HG02981 (cell line): ENCODE results near the gene C1QL1.

Source experiments
- ATAC-seq: cut with Tn5 transposase; IDR thresholded peaks from one replicate; pipeline ENCODE4 v1.9.1; 2021; ENCODE audit warnings: mild to moderate bottlenecking, moderate library complexity; ENCODE audit not compliant: unreplicated experiment

The C1QL1 gene

DNA sequence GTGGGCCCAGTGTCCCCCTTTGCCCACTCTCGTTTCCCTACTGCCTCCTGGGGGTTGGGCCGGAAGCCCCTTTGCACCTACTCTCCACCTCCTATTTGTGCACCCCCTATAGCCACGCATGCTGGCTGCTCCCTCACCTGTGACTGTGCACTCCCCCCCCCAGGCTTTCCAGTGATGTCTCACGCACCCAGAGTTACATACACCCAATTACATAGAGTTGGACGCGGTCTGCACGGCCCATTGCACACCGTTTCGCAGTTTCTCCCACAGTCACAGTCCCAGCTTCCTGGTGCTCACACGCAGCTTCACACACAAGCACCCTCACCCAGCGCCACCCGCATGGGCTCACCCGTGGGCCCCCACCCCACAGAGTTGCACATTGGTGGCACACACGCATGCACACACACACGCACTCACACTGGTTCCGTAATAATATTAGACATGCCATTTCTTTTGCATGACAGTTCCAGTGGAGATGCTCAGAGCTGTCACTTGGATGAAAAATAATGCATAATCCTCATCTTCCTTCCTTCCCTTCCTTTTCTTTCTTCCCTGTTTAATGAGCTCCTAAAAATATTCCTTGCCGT, 21.5 kb upstream of the C1QL1 start:
- no peak for ATAC-seq

DNA sequence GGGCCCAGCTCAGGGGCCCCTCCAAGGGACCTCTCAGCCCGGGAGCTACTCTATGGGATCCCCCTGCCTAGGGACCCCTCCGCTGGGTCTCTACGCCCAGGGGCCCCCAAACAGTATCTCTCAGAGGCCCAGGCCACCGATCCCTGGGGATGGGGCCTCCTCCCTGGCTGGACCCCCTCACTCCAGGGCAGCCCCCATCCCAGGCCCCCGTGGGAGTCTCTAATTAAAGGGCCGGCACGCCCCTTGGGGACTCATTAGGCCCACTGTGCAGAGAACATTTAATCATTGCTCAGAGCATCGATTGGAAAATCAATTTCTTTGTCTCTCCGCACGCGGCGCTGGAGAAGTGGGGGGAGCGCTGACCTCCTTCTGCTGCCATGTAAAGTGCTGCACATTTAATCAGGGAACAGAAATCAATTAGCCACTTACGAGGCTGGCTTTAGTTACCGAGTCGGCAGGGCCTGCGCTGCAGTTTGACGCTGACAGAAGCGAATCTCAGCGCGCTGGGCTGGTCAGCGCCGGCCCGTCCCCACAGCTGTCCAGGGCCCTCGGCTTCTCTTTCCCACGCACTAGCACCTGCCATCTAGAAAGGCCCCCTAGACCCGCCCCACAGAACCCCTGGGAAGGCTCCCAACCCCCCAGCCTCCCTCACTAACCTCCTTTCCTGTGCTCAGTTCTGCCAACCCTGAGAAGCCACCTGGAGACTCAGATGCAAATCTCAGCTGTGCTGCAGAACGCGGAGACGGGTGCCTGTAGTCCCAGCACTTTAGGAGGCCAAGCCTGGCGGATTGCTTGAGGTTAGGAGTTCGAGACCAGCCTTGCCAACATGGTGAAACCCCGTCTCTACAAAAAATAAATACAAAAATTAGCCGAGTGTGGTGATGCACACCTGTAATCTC, 20.2 kb upstream of the C1QL1 start:
- no peak for ATAC-seq

- no peak for ATAC-seq
Observed at GRCh38 chr17:44983563-44983962, 15.5 kb upstream of the C1QL1 start.

GRCh38 chr17:44982113-44982702, 14.1 kb upstream of the C1QL1 start:
- no peak for ATAC-seq

DNA sequence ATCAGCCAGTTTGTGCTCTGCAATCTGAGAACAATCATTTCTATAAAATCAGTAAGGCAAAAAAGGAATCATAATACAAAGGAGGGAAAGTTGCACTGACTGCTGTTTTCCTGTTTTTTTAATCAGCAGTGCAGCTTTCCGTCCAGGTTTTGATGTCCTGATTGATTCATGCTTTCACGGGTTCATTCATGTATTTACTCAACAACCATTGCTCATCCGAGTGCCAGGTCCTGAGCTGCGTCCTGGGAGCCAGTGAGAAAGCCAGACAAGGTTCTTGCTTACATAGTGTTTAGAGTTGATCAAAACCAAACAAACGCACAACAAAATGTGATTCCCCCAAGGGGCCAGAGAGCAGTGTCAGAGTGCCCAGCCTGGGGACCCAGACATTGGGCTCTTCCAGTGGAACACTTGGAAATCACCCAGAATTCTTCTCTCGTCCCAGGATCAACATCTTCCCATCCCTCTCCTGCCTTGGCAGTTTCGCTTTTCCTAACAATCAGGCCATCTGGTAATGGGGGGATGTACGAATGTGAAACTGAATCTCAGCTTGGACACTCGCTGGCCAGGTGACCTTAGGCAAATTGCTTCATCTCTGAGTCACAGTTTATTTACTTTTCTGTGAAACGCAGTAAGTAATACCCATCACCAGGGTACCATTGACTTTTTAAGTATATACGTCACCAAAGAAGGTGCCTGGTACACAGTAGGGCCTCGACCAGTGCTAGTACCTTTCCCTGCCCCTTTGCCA, 13.3 kb upstream of the C1QL1 start:
- no peak for ATAC-seq

DNA sequence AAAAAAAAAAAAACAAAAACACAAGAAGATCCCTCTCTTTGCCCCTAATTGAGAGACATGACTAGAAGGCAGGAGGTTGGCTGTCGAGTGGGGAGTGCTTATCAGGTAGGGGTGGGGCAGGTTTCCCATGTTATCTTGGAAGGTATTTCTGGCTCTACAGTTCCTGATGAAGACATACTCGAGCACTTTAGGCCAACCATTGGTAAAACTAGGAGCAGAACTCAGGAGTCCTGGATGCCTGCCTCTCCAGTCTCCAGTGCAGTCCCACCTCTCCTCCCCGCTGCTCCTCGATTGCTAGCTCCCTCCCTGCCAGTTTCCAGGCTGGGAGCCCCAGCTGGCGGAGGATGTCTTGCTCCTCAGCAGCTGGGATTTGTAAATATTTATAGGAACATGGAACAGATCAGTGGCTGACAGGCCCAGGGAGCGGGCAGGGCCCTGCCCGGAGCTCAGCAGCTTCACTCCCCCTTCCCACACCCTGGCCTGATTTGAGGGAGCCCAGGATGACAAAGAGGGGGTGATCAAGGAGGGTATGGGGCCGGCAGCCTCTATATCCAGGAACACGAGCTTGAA, 11.4 kb upstream of the C1QL1 start:
- ATAC-seq, result no peak

DNA sequence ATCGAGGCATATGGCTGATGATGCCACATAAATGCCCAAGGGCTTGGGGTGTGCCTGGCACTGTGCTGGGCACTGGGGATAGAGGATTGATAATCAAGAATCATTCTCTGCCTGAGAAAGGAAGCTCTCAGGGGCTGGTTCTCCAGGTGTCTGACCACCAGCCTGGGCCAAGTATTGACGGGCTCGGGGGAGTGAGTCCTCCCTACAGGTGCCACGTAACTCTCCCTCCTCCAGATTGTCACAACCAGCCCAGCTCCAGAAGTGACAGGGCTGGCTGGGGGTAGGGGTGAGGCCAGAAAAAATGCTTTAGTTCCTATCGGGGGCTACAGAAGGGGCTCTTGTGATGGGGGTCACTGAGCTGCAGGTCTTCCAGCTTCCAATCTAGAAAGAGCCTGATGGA, 10.7 kb upstream of the C1QL1 start:
- no peak for ATAC-seq

GRCh38 chr17:44977814-44978550, 9.9 kb upstream of the C1QL1 start:
- ATAC-seq, result no peak

DNA sequence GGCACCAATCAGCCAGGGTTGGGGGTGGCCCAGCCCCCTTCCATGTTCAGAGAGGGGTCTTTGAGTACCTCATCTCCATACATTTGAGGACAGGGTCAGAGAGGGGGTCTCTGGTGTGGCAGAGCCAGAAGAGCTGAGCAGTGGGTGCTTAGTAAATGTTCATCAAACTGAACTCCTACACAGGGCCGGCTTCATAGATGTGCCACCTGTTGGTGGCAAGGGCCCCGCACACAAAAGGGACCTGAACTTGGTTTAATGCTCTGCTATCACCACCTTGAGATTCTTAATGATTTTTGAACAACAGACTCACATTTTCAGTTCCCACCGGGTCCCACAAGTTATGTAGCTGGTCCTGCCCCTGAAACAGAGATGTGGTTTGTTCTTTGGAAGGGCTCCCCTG, 9.0 kb upstream of the C1QL1 start:
- ATAC-seq, result no peak

DNA sequence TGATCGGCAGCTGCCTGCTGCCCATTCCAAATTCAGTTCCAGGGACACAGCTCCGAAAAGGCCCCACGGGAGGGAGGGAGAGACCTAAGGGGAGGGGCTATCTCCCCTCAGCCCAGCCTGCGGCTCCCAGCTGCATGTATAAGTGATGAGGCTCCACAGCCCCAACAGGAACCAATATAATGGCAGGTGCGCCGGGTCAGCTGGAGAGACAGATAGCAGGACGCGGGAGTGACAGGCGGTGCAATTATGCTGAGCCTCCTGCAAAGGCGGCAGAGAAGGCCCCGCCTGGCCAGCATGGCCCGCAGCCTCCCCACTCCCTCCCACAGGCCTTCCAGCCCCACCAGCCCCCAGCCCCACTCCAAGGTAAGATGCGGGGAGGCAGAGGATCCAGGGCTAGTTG, 8.1 kb upstream of the C1QL1 start:
- no peak for ATAC-seq

DNA sequence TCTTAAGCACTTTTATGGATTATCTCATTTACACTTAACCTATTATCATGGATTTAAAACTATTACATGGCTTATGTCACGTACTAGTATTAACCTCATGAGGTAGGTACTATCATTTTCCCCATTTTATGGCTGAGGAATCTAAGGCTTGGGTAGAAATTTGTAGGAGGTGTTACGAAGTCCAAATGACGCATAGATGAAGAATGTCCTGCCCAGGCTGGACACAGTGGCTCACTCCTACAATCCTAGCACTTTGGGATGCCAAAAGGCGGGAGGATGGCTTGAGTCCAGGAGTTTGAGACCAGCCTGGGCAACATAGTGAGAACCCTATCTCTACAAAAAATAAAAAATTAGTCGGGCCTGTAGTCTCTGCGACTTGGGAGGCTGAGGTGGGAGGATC, 4.8 kb upstream of the C1QL1 start:
- ATAC-seq, result no peak

DNA sequence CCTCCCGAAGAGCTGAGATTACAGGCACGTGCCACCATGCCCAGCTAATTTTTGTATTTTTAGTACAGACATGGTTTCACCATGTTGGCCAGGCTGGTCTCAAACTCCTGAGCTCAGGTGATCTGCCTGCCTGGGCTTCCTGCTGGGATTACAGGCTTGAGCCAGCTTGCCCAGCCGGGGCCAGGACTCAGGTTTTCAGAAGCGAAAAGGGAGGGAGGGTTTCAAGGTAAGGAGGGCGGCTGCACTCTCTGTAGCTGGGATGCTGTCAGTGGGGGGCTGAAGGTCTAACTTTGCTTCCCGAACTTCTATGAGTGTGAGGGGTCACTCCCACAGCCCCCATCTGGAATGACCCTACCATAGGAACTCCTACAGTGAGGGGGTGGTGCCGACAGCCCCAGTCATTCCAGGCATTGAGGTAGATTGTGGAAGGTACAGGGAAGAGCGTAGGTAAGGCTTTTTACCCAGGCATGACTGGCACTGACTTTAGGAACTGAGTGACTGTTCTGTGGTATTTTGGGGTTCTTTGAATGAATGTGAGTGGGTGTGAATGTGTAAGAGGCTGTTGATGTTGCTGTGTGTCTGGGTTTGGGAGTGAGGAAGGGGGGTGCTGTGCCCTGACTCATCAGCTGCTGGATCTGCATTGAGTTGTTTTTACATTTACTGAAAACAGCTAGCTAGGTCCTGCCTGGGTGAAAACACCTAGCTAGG, 3.8 kb upstream of the C1QL1 start:
- ATAC-seq, result no peak

GRCh38 chr17:44970136-44970741, 2.1 kb upstream of the C1QL1 start:
- ATAC-seq, result no peak

- ATAC-seq, result no peak
Observed at GRCh38 chr17:44969144-44969780, 1.2 kb upstream of the C1QL1 start.

DNA sequence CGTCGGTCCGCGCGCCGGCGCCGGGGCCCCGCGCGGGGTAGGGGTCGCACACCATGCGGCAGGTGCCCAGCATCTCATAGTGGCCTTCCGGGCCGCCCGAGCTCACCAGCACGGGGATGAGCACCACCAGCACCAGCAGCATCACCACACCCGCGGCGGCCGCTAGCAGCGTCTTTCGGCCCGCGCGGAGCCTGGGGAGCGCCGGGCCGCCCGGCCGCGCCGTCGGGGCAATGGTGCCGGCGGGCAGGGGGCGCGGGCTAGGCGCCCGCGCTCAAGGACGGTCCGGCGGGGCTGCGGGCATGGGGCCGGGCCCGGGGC, 237 bp downstream of the C1QL1 start:
- ATAC-seq, result no peak

GRCh38 chr17:44967026-44967906, 837 bp downstream of the C1QL1 start:
- no peak for ATAC-seq

GRCh38 chr17:44966348-44967025, 1.6 kb downstream of the C1QL1 start:
- ATAC-seq, result no peak
